ENCODE results near the gene ANAPC5.

- no peak for TF ChIP-seq CTCF (IDR thresholded peaks at IDR 0.05)
- TF ChIP-seq POLR2A (IDR thresholded peaks at IDR 0.05) = no peak
Measured at GRCh38 chr12:121284551-121285390, 67.4 kb downstream of the ANAPC5 start.
